ENCODE results near the gene PLOD3. TPM values are rescaled to one million over a fixed set of nuclear protein-coding genes. Genes with fewer than 3 reads are reported as not detected.

The PLOD3 gene
- total and polyA plus RNA-seq, 7 donors, result 12.9 to 45.4 (median 19.1) TPM

GRCh38 chr7:101222275-101222830 is 5.0 kb upstream of the PLOD3 start:
- Histone ChIP-seq H3K4me3 (no peak overlapping the region), H3K27me3 (ENCODE audit: insufficient read depth in 3 of 3, low read length in 2 of 3) (no peaks in the 10 kb centered on the region), H3K9me3 (no peaks in the 10 kb centered on the region), H3K4me1 (peaks cover 20% of the 10 kb centered on the region), H3K27ac (no peak overlapping the region), H3K36me3 (ENCODE audit: insufficient read depth in 1 of 2, low read depth in 1 of 2) (peaks cover 3 to 50% of the 10 kb centered on the region in 2 donors)
- intact Hi-C loops (cut with DNase I), result loop anchor here in 1 of 2 donors (2.0 kb wide), 1 partner anchor 16 kb away; no protein-coding TSS in a partner anchor
- no peak for ATAC-seq
- WGBS, 3 donors, result 88 to 91% (median 91%) methylated on average over 27 of the region's 27 CpGs
- DNase-seq, result no peak
- TF ChIP-seq CTCF (IDR thresholded peaks at IDR 0.05), result no peak

GRCh38 chr7:101220295-101220694 is 2.9 kb upstream of the PLOD3 start:
- Histone ChIP-seq H3K9me3 (no peaks in the 10 kb centered on the region), H3K27ac (no peak overlapping the region), H3K36me3 (ENCODE audit: insufficient read depth in 1 of 2, low read depth in 1 of 2) (peaks cover 3 to 38% of the 10 kb centered on the region in 2 donors), H3K4me3 (no peak overlapping the region), H3K4me1 (peaks cover 20% of the 10 kb centered on the region), H3K27me3 (ENCODE audit: insufficient read depth in 3 of 3, low read length in 2 of 3) (no peaks in the 10 kb centered on the region)
- ATAC-seq (no peak), DNase-seq (no peak)
- intact Hi-C loops (cut with DNase I), result no loop called here
- no peak for TF ChIP-seq CTCF (IDR thresholded peaks at IDR 0.05)
- 77 to 83% (median 83%) methylated on average over 5 of the region's 5 CpGs for WGBS, 3 donors

- 6 to 7% (median 7%) methylated on average over 26 of the region's 26 CpGs for WGBS, 3 donors
- peak in 2 of 4 donors; percentile 2 to 10 for ATAC-seq
These were observed 1.1 kb upstream of the PLOD3 start for GRCh38 chr7:101218236-101219125.

GRCh38 chr7:101216860-101217387 is 457 bp downstream of the PLOD3 start:
- Histone ChIP-seq H3K4me3 (peak overlapping the region; percentile 97), H3K9me3 (no peaks in the 10 kb centered on the region), H3K36me3 (ENCODE audit: insufficient read depth in 1 of 2, low read depth in 1 of 2) (peaks cover 0 to 41% of the 10 kb centered on the region in 2 donors), H3K27me3 (ENCODE audit: insufficient read depth in 3 of 3, low read length in 2 of 3) (no peaks in the 10 kb centered on the region), H3K4me1 (peaks cover 20% of the 10 kb centered on the region), H3K27ac (peak overlapping the region; percentile 88)
- ATAC-seq, result no peak
- 1 to 3% (median 2%) methylated on average over 24 to 34 of the region's 34 CpGs for WGBS, 3 donors
- peak; percentile 4 for TF ChIP-seq CTCF (IDR thresholded peaks at IDR 0.05)
- intact Hi-C loops (cut with DNase I), result loop anchor here in 1 of 2 donors (5.0 kb wide), 1 partner anchor 35 kb away; no protein-coding TSS in a partner anchor
- DNase-seq, result no peak

More at GRCh38 chr7:101218236-101219125, 1.1 kb upstream of the PLOD3 start:
- no peaks in the 10 kb centered on the region for H3K27me3 ChIP-seq (ENCODE audit: insufficient read depth in 3 of 3, low read length in 2 of 3)
- peak overlapping the region; percentile 97 for H3K4me3 ChIP-seq
- intact Hi-C loops (cut with DNase I), result loop anchor here (2.0 to 5.0 kb wide), 2 partner anchors 26 to 34 kb away; partner anchors contain the start of gene FIS1 (in 1 of the 2)
- H3K4me1 ChIP-seq, result peaks cover 20% of the 10 kb centered on the region
- H3K27ac ChIP-seq, result peak overlapping the region; percentile 88
- peaks cover 0 to 38% of the 10 kb centered on the region in 2 donors for H3K36me3 ChIP-seq (ENCODE audit: insufficient read depth in 1 of 2, low read depth in 1 of 2)
- no peaks in the 10 kb centered on the region for H3K9me3 ChIP-seq
- TF ChIP-seq CTCF (IDR thresholded peaks at IDR 0.05), result no peak
- DNase-seq, result no peak
